ENCODE measurements around the gene BRD2. TPM values are rescaled to one million over a fixed set of nuclear protein-coding genes. Genes with fewer than 3 reads are reported as not detected.

The BRD2 gene
- total and polyA plus RNA-seq, 9 of the 15 experiments (the other 6 are each of a cell fraction or from before 2014, with no cell fraction given) = 19.0 to 252 (median 181) TPM

- TF ChIP-seq, protein P1, sequence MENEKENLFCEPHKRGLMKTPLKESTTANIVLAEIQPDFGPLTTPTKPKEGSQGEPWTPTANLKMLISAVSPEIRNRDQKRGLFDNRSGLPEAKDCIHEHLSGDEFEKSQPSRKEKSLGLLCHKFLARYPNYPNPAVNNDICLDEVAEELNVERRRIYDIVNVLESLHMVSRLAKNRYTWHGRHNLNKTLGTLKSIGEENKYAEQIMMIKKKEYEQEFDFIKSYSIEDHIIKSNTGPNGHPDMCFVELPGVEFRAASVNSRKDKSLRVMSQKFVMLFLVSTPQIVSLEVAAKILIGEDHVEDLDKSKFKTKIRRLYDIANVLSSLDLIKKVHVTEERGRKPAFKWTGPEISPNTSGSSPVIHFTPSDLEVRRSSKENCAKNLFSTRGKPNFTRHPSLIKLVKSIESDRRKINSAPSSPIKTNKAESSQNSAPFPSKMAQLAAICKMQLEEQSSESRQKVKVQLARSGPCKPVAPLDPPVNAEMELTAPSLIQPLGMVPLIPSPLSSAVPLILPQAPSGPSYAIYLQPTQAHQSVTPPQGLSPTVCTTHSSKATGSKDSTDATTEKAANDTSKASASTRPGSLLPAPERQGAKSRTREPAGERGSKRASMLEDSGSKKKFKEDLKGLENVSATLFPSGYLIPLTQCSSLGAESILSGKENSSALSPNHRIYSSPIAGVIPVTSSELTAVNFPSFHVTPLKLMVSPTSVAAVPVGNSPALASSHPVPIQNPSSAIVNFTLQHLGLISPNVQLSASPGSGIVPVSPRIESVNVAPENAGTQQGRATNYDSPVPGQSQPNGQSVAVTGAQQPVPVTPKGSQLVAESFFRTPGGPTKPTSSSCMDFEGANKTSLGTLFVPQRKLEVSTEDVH (IDR thresholded peaks at IDR 0.05; ENCODE audit: low read depth, partially characterized antibody) = no peak
- TF ChIP-seq MTA3 (IDR thresholded peaks at IDR 0.05; ENCODE audit: borderline replicate concordance) (peak; percentile 85), NFE2L1 (tag; IDR thresholded peaks at IDR 0.05; ENCODE audit: borderline replicate concordance, low read depth) (no peak), ZC3H4 (CRISPR knock-in tag; IDR thresholded peaks at IDR 0.05; ENCODE audit: borderline replicate concordance) (peak; percentile 98), PCBP2 (IDR thresholded peaks at IDR 0.05; ENCODE audit: low read depth, low read length, poor library complexity, severe bottlenecking) (peak; percentile 18), TARDBP (IDR thresholded peaks at IDR 0.05) (no peak; the same call in 1 of the 2 replicates), FOS (IDR thresholded peaks at IDR 0.05; ENCODE audit: extremely low read depth, insufficient read length) (no peak), USF1 (CRISPR knock-in tag; IDR thresholded peaks at IDR 0.05) (peak; percentile 13), ARID1B (IDR thresholded peaks at IDR 0.05) (no peak), RB1 (IDR thresholded peaks at IDR 0.05; ENCODE audit: low read depth) (peak; percentile 53), ZBTB17 (CRISPR knock-in tag; IDR thresholded peaks at IDR 0.05) (no peak)
- TF ChIP-seq, protein P2, sequence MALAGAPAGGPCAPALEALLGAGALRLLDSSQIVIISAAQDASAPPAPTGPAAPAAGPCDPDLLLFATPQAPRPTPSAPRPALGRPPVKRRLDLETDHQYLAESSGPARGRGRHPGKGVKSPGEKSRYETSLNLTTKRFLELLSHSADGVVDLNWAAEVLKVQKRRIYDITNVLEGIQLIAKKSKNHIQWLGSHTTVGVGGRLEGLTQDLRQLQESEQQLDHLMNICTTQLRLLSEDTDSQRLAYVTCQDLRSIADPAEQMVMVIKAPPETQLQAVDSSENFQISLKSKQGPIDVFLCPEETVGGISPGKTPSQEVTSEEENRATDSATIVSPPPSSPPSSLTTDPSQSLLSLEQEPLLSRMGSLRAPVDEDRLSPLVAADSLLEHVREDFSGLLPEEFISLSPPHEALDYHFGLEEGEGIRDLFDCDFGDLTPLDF (CRISPR knock-in tag; IDR thresholded peaks at IDR 0.05) = peak; percentile 23
These were observed 4.2 kb downstream of the BRD2 start (continued) for GRCh38 chr6:32972353-32973143.

Data from K562 (cell line).